DMS53 (cell line): ENCODE results near the gene CCL18.
"Not testable (repeated sequence)": the region's sequence is repeated elsewhere in the genome, so short reads cannot be mapped to it uniquely, and the experiment has no call there.

ENCODE experiments used
- DNase-seq: peaks from one replicate; lab custom pipeline; 2025; lab: John Stamatoyannopoulos, UW

The CCL18 gene, protein sequence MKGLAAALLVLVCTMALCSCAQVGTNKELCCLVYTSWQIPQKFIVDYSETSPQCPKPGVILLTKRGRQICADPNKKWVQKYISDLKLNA

GRCh38 chr17:36063786-36064541, at the start of gene CCL18:
Gene CCL18, plus strand, starts transcription at chr17:36064272. Its CDS starts 71 bp downstream, at chr17:36064343.
- no peak for DNase-seq

- no peak for DNase-seq
These were observed 49.1 kb upstream of the CCL18 start for GRCh38 chr17:36014946-36015345.

DNA sequence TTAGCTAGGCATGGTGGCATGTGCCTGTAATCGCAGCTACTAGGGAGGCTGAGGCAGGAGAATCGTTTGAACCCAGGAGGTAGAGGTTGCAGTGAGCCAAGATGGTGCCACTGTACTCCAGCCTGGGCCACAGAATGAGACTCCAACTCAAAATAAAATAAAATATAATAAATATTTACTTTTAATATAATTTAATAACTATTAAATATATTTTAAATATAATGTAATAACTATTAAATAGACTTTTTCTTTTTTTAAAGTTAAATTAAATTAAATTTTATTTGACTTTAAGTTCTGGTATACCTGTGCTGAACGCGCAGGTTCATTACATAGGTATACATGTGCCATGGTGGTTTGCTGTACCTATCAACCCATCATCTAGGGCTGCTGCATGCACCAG, 48.2 kb upstream of the CCL18 start:
- not testable (repeated sequence) for DNase-seq

GRCh38 chr17:36016555-36016954, 47.5 kb upstream of the CCL18 start:
- DNase-seq = no peak

DNA sequence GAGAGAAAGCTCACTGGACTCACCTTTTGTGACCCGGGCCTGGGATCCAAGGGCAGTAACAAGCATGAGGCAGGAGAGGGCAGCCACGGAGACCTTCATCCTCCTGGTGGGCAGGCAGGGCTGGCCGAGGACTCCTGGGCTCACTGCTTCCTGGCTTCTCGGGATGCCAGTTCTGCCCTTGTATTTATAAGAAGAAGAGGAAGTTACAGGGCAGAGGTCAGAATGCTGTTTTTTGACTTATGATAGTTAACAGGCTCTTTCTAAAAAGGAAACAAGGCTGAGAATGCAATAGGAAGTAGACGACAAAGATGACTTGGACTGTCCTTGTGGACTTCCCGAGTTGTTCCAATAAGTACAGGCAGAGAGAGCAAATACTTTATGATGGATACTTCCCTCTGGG, 46.3 kb upstream of the CCL18 start, which contains the start of gene CCL23:
TSS of gene CCL23 (minus strand) at position 174 of the 400 bp plus-strand sequence. CDS start at position 99, 75 bp downstream.
- DNase-seq = no peak

- no peak for DNase-seq
These were observed 44.6 kb upstream of the CCL18 start for GRCh38 chr17:36019423-36019822.

DNA sequence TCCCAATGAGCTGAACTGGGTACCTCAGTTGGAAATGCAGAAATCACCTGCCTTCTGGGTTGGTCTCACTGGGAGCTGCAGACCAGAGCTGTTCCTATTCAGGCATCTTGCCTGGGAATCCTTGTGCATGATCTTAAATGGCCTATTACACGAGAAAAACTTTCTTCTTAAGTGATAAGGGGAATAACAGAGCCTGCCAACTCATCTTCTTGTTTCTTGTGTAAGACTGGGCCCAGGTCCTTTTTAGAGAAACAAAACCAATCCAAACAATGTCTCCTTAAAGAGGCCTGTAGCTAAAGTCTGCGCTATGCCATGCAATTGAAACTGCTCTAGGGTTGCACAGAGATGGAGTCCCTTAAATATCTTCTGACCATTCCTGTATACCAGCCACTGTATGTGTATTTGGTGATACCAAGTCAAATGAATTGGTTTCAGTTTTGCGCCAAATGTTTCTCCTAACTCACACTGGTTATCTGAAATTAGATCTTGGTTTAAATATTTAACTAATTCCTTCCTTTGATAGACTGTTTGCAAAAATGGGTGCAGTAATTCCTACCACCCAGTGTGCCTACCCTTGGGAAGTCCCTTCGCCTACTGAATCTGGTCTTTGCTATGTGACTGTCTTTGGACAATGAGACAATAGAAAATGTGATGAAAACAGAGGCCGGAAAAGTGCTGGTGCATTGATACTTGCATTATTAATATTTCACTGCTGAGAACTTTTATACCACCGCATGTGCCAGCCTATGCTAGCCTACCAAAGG, 39.8 kb upstream of the CCL18 start:
- DNase-seq = no peak

- no peak for DNase-seq
These were observed 36.3 kb upstream of the CCL18 start for GRCh38 chr17:36027761-36028160.

- no peak for DNase-seq
These were observed 33.1 kb upstream of the CCL18 start for GRCh38 chr17:36030956-36031355.

DNA sequence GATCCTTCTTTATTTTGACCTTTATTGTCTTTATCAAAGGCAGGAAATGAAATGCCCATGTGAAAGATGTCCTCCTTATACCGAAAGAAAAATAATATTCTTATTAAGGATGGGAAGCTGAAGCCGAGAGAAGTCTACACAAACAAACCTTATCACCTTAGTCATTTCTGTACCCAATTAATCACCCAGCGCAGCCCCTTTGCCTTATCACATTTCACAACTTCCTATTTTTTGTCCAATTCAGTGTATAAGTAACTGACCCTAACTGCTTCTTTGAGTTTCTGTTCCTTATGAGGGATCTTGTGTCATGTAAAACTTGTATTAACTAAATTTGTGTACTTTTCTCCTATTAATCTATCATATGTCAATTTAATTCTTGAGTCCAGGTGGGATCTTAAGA, 29.9 kb upstream of the CCL18 start:
- DNase-seq = no peak

- no peak for DNase-seq
These were observed 27.8 kb upstream of the CCL18 start for GRCh38 chr17:36036235-36036634.

DNA sequence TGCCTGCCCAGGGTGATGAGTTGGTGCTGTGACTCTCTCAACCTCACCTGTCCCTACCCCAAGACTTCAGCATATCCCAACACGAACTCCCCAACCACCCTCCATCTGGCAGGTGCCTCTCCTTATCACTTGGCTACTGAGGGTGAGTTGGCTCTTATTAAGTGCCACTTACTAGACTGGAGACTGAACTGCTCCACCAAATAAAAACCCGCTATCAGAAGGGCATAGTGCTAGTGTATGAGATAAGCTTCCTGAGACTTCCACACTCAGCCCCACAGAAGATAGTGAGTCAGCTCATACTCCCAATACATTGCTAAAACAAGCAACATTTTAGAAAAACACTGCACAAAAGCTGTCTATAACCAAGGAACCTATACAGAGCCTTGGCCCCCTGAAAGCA, 16.0 kb upstream of the CCL18 start:
- no peak for DNase-seq

DNA sequence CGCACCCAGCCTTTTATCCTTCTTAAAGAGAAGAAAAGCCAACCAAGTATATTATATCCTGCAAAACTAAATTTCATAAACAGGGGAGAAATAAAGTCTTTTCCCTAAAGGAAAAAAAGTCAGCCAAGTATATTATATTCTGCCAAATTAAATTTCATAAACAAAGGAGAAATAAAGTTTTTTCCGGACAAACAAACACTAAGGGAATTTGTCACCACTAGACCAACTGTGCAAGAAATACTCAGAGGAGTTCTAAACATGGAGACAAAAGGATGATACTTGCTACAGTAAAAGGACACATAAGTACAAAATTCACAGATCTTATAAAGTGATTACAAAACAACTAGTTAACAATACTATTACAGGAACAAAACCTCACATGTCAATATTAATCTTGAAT, 14.4 kb upstream of the CCL18 start:
- no peak for DNase-seq

DNA sequence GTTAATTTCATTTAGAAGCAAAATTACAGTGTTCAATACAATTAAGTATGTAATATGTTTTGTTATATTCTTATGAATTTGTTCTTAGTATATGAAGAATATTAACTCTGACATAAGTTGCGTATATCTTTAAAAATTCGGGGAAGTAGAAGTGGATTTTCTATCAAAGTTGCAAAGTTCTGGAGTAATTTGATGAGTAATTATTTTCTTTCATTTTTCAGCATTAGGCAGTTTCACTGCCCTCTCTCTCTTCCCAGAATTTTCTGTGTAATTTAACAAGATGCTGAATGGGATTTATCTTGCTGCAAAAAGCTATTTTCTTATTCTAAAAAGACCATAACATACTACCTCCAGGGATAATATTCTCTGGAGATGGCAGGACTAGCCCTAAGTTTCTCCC, 8.9 kb upstream of the CCL18 start:
- DNase-seq = no peak

DNA sequence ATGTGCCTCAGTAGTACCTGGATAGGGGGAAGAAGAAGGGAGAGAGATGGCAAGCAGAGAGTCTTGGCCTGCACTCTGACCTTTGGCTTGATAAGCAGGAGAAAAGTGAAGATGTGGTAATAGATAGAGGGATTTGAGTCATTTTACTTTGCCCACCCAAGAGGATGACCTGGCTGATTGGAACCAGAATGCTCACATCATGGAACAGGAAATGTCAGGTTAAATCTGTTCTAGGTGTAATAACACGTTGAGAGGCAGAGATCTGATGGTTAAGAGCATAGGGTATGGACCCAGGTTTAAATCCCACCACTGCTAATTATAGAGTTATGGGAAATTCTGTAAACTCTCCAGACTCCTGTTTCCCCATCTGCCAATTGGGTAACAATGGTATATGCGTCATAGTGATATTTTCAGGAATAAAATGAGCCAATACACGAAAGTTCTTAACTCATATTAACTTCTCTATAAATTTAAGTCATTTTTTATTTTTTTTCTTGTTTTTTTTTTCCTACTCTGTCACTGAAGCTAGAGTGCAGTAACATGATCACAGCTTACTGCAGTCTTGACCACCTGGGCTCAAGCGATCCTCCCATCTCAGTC, 8.1 kb upstream of the CCL18 start:
- DNase-seq = no peak

DNA sequence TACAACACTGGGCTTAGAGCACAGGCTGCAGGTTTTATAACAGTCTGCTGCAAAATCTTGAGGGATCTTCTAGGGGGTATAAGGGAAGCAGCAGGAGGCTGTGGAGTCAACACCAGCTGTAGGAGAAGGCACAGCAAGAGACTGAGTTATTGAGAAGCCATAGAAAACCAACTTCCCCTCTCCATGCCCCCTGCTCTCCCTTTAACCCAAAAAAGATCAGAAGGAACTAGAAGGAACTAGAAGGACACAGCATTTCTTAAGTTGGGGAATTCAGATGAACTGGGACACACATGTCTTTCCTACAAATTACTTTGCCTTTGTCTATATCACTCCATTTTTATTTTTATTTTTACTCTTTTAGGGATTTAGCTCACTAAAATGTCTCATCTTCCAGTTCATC, 6.2 kb upstream of the CCL18 start:
- no peak for DNase-seq

DNA sequence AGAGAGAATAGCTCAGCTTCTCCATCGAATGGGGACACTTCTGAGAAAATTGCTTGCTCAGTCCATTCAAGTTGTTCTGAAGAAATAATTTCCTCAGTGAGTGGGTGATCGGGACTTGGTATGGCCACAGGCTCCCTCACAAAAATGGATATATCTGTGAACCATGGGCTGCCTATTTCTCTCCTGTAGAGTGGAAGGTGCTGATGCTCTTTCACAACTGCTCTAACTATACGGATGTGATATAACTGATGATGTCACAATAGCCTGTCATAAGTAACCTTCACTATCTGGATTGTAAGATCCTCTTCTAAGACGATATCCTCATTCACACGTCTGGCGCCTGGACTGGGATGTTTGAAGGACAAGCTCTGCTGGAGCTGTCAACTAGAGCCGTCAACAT, 4.7 kb upstream of the CCL18 start:
- DNase-seq = no peak

DNA sequence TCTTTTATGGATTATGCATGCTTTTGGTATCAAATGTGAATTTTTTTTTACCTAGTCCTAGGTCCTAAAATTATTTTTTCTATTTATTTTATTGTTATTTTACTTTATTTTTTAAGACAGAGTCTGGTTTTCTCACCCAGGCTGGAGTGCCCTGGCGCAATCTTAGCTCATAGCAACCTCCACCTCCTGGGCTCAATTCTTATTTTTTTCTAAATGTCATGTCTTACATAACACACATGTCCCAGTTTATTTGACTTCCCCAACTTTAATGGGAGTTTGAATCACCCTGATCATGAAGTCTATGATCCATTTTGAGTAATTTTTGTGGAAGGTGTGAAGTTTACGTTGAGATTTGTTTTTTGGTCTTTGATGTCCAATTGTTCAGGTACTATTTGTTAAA, 3.3 kb upstream of the CCL18 start:
- DNase-seq = no peak

DNA sequence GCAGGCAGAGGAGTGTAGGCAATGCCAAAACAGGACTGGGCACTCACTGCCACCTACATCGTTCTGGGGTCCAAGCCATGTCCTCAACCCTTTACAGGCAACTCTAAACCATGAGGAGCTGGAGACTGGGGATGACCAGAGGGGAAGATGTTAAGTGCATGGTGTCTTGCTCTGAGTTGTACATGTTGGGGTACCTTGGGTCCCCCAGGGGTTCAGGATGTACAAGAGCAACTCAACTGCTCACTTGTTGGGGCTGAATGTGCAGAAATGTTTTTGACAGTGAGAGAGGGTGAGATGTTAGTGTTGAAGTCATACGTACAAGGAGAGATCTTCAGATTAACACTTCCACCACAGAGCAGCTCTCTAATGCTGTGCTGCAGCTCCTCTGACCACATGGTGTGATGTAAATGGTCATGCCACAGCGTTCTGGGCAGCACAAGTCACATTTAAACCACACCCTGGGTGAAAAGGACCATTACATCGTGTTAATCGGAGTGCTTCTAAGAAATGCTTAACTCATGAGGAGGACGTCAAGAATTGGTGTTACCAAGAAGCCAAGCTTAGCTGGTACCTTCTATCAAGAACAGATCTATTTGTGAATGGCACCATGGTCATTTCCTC, 2.4 kb downstream of the CCL18 start:
- no peak for DNase-seq

DNA sequence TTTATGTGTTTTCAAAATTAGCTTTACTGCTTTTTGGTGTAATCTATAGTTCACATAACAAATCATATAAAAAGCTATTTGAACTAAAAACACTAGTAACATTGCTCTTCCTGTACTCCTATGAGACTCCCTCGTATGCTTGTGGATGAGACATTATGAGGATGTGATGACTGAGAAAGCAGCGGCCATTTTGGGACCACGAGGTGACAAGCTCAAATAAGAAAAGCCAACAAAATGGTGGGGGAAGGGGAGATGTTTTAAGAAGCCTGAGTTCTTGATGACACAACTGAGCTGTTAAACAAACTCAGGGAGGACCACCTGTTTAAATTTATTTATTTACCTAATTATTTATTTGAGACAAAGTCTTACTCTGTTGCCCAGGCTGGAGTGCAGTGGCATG, 4.5 kb downstream of the CCL18 start:
- peak; percentile 4 for DNase-seq

- no peak for DNase-seq
These were observed 5.1 kb downstream of the CCL18 start for GRCh38 chr17:36069136-36069535.

DNA sequence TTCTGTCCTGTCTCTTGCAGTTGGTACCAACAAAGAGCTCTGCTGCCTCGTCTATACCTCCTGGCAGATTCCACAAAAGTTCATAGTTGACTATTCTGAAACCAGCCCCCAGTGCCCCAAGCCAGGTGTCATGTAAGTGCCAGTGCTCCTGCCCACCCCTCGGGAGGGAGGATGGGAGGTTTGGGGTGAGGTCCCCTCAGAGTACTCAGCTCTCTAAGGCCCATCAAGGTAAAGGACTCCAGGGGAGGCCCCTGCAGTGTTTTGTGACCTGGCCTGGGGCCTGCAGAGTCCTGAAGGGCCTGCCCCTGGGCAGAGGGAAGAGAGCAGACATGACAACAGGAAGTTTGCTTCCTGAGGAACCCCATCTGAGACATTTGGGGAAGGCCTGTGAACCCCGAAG, 6.4 kb downstream of the CCL18 start:
- DNase-seq = no peak
